DOHH2 (cell line): Measurements from ENCODE around the gene SIRT7.

Experiments
- CTCF ChIP-seq: fragments of 200-600 bp; sonication (generic); IDR thresholded peaks from one replicate; pipeline ENCODE4 v1.5.1; 2014; ENCODE audit warnings: antibody characterized with exemption, mild to moderate bottlenecking, low read depth, low read length; ENCODE audit not compliant: poor library complexity, severe bottlenecking
- EZH2phosphoT487 ChIP-seq: fragments of 200-600 bp; sonication (generic); IDR thresholded peaks from 2 replicates; pipeline ENCODE4 v1.6.1; 2017; ENCODE audit warnings: borderline replicate concordance, mild to moderate bottlenecking, antibody characterized with exemption, low read length, moderate library complexity, mixed read lengths

- TF ChIP-seq CTCF (no peak), EZH2phosphoT487 (no peak)
Observed at GRCh38 chr17:81889602-81890001, 28.4 kb downstream of the SIRT7 start.
